Measurements from ENCODE around the gene CFAP126.
"Not testable (repeated sequence)": the region's sequence is repeated elsewhere in the genome, so short reads cannot be mapped to it uniquely, and the experiment has no call there.

The CFAP126 gene

DNA sequence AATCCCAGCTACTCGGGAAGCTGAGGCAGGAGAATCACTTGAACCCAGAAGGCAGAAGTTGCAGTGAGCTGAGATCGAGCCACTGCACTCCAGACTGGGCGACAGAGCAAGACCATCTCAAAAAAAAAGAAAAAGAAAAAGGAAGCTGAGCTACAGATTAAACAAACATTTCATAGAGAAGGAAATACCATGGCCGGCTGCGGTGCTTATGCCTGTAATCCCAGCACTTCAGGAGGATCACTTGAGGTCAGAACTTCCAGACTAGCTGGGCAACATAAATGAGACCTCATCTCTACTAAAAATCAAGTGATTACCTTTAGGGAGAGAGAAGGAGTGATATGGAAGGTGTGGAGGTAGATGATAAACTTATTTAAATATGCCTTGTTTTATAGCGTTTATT lies 14.0 kb upstream of the CFAP126 start:
- DNase-seq (ENCODE audit: low read depth in 2 of 2): no peak

DNA sequence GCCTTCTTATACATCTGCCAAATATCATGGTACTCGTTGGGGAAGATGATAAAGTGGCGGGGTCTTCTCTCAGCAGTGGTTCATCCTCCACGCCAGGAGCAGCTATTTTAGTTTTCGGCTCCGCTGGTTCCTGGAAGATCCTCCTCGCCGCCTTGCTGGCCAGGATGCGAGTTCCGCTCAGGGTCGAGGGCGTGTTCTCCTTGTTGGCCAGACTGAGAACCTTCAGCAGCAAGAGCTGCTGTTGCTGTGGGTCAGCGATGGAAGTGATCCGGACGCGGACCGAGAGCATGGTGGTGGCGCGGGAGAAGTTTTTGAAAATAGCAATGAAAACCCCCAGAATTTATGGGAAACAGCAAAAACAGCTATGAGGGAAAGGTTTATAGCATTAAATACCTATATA lies 11.4 kb upstream of the CFAP126 start:
- no peak for DNase-seq (ENCODE audit: low read depth in 2 of 2)

DNA sequence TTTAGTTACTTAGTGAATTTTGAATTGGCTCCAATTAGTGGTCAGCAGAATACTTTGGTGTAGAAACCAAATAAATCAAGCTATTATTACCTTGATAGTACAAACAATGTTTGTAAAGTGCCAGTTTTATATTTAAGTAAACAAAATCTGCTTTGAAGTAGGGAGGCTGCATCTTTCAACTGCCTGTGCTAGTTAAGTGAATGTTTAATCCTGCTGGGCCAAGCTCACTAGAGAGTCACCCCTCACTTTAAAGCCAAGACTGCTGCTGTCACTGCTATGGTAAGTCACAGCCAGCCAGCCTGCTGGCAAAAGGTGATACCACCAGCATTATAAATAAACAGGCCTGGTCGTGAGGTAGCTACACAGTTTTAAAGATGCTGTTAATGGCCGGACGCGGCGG lies 10.3 kb upstream of the CFAP126 start:
- no peak for DNase-seq (ENCODE audit: low read depth in 2 of 2)

DNA sequence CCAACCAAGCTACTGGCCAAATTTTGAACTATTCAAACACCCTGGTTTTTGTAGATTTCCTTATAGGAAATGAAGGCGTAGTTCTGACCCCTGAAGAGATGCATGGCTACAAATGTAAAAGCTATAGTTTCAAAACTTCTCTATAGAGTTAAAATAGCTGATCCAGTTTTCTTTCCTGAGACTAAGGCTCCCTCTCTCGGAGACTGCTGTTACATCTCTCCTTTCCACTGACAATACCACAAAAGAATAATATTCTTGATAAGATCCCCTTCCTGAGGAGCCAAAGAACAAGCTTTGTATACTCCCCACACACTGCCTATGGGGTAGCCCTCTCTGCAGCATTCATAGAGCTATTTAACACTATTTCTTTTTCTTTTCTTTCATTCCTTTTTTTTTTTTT lies 6.7 kb upstream of the CFAP126 start:
- no peak for DNase-seq (ENCODE audit: low read depth in 2 of 2)

DNA sequence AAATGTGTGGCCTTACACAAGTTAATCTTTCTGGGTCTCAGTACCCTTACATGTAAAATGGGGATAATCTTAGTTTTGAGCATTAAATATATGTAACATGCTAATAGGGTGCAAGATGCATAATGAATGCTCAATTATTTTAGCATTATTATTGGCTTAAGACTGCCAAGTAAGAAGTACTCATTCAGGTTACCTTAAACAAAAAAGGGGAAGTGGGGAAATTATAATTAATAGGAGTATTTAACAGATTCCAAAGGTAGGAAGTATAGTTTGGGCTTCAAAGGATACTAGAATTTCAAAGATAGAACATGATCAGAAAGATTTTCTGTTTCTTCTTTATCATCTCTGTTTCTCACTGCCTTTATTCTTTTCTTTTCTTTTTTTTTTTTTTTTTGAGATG lies 5.8 kb upstream of the CFAP126 start:
- no peak for DNase-seq (ENCODE audit: low read depth in 2 of 2)

DNA sequence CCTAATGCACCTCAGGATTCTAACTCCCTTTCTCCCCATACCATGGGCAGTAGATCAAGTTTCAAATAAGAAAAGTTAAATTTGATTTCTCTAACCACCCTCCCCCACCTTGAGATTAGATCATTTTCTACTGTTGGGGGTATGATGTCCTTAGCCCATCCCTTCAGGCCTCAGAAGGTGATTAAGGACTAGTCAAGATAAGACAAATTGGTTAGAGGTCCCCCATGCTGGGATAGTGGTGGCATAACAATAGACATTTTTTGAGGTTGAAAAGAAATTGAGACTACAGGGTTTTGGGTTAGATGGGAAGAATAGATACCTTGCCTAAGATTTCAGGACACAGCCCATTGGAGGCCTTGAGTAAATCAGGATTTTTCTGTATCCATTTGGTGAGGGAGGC lies 2.5 kb downstream of the CFAP126 start:
- no peak for DNase-seq (ENCODE audit: low read depth in 2 of 2)

DNA sequence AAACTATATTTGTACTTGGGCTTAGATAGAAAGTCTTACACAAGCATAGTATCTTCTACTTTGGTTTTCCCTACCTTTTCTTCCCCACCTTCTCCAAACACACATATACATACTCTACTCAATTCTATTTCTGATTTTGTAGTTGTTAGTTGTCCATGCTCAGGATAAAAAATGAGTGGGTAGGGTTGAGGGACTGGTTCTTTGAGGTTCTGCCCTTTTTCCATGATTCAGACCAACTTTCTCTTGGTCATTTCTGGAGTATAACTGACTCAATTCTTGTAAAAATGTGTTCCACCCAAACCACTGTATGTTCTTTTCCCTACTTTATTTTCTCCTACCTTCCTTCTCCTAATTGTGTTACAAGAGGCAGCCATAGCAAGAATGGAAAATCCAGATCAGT lies 3.3 kb downstream of the CFAP126 start:
- DNase-seq (ENCODE audit: low read depth in 2 of 2): no peak

DNA sequence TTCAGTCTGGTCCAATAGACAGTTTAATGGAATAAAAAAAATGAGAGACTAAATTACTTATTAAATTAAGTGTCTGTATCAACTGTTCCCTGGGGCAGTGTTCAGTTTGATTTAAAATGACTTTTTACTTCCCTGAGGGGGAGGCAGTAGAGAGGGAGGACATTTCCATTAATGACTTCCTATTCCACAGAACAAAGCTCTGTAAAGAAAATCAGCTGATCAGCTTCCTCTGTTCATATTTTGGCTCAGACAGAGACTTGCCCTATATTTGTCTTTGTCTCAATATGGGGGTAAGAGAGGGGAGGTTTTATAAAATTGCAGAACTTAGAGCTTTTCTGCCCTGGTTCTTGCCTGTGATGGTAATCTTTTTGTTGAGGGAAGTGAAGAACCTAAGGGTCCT lies 8.4 kb downstream of the CFAP126 start:
- no peak for DNase-seq (ENCODE audit: low read depth in 2 of 2)

DNA sequence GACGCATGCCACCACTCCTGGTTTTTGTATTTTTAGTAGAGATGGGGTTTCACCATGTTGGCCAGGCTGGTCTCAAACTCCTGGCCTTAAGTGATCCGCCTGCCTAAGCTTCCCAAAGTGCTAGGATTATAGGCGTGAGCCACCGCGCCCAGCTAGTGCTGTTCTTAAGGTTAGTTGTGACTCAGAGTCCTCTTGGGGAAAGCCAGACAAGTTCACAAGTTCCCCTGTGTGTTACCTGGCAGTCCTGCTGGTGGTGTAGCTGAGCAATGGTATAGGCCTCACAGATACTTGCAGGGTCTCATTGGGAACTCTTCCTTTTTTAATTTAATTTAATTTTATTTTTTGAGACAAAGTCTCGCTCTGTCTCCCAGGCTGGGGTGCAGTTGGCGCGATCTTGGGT lies 10.6 kb downstream of the CFAP126 start:
- no peak for DNase-seq (ENCODE audit: low read depth in 2 of 2)

DNA sequence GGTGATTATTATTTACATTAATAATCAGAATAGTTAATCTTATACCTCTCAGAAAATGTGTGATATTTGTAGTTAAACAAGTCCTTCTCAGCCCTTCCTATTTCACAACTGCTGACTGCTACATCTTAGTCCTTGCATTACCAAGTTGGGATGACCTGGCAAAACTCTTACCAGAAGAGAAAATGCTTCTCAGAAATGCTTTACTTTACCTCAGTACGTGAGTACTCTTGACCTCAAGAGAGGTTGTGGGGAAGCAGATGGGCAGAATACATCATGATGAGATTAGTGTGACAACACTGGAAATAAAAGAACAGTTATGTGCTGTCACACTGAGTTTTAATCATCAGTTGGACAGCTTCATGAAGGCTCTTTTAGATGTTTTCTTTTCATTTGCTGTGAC lies 16.2 kb downstream of the CFAP126 start:
- DNase-seq (ENCODE audit: low read depth in 2 of 2): no peak

DNA sequence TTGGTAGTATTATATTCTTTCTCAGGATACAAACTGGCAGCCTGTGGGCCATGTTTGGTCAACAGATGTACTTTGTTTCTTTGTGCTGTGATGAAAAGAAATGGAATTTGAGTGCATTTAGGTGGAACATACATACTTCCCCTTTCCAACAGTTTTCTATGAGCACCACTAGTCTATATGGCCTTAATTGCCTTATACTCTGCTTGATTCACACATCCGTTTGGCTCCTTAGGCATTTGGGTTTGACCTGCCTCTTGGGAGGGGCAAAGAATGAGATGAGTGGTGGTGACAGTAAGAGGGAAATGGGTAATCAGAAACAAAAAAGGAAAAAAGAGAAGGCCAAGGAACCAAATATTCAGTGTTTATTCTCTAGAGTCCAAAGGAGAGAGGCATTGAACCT lies 17.0 kb downstream of the CFAP126 start:
- no peak for DNase-seq (ENCODE audit: low read depth in 2 of 2)

DNA sequence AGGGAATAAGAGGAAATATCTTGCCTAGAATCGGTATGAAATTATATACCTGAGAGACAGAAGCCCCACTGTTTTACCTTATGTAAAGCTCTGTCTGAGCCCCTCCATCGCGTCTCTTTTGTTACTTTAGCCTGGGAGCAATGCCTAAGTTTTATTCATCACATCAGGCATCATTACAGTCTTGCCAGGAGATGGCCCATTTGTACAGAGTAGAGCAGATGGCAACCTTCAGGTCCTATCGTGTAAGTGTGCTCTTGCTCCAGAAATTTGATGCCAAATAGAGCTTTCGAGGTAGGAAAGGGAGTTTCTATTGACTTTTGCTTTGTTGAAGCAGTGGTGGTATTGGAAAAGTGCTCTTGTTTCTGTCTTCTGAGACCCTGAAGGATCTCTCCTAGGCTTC lies 24.9 kb downstream of the CFAP126 start:
- no peak for DNase-seq (ENCODE audit: low read depth in 2 of 2)

DNA sequence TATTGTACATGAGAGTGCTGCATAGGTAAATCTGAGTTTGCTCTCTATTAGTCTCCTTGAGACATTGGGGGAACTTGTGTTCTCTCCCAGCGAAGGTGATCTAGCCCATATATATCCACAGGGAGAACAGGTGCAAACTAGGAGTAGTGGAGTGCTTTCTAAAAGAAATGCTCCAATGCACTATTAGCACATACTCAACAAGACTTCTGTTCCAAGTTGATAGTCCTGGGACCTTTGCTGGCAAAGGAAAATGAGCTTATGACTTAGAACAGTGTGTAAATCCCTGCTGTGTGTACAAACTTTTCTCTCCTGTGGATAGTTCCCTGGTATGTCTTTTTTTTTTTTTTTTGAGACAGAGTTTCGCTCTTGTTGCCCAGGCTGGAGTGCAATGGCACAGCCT lies 25.5 kb downstream of the CFAP126 start:
- DNase-seq (ENCODE audit: low read depth in 2 of 2): no peak

DNA sequence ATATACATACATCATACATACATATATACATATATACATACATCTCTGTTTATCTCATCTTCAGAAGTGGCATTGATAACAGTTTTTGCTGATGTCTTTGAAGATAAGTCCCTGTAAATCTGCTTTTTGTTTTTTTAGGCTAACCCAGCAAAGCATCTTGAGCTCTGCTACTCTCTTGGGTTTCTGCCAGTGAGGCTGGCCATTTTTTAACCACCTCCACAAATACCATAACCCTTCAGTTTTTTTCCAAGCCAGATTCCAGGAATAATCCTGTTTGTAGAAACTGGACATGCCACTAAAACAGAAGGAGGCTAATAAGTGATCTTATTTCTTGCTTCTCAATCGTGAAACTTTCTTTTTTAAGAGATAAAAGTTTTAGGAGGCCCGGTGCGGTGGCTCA lies 31.9 kb downstream of the CFAP126 start:
- no peak for DNase-seq (ENCODE audit: low read depth in 2 of 2)

DNA sequence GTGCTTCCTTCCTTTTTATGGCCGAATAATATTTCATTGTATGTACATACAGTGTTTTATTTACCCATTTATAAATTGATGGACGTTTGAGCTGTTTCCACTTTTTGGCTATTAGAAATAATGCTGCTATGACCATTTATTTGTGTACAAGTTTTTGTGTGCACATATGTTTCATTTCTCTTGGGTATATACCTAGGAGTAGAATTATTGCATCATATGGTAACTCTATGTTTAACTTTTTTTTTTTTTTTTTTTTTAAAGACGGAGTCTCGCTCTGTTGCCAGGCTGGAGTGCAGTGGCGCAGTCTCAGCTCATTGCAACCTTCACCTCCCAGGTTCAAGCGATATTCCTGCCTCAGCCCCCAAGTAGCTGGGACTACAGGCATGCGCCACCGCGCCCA lies 34.5 kb downstream of the CFAP126 start:
- no peak for DNase-seq (ENCODE audit: low read depth in 2 of 2)

DNA sequence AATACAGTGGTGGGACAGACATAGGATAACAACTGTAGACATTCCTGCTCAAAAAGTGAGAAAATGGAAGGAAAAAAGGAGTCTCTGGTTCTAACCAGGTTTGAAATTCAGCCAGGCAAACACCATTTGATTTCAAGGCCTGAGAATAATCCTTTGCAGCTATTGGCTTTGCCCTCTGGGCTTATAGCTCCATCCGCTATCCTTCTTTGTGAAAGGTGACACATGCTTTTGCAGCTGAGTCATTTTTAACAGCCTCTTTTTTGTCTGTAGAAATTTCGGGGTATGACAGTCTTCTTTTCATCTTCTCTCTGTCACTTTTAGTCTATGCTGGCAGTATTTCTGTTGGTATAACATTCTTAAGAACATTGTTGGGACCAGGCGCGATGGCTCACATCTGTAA lies 37.3 kb downstream of the CFAP126 start:
- DNase-seq (ENCODE audit: low read depth in 2 of 2): no peak

DNA sequence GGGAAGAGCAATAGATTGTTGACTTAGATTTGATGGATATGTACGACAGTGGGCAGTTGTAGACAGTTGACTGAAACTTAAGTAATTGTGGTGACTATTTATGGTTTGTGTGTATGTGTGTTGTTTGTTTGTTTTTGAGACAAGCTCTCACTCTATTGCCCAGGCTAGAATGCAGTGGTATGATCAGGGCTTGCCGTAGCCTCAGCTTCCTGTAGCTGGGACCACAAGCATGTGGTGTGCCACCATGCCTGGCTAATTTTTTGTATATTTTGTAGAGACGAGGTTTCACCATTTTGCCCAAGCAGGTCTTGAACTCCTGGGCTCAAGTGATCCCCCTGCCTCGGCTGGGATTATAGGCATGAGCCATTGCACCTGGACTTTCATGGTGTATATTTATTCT lies 43.7 kb downstream of the CFAP126 start:
- no peak for DNase-seq (ENCODE audit: low read depth in 2 of 2)

DNA sequence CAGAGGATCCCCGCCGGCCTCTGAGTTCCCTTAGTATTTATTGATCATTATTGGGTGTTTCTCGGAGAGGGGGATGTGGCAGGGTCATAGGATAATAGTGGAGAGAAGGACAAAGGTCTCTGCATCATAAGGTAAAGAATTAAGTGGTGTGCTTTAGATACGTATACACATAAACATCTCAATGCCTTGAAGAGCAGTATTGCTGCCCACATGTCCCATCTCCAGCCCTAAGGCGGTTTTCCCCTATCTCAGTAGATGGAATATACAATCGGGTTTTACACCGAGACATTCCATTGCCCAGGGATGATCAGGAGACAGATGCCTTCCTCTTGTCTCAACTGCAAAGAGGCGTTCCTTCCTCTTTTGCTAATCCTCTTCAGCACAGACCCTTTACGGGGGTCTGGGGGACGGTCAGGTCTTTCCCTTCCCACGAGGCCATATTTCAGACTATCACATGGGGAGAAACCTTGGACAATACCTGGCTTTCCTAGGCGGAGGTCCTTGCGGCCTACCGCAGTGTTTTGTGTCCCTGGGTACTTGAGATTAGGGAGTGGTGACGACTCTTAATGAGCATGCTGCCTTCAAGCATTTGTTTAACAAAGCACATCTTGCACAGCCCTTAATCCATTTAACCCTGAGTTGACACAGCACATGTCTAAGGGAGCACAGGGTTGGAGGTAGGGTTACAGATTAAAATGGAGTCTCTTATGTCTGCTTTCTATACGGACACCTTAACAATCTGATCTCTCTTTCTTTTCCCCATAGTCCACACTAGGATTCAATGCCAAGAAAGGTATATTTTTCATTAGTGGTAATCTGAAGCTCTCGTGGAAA lies 51.6 kb downstream of the CFAP126 start:
- DNase-seq (ENCODE audit: low read depth in 2 of 2): not testable (repeated sequence)

All from stimulated activated CD8-positive, alpha-beta memory T cell treated with anti-CD3 and anti-CD28 coated beads, Interleukin-2, amount 100 ng/mL, for 1 hour (primary cell).